ENCODE data around the gene TMOD2. TPM values are rescaled to one million over a fixed set of nuclear protein-coding genes. Genes with fewer than 3 reads are reported as not detected.

The TMOD2 gene
- total RNA-seq, 1 donor = 9.8 TPM

GRCh38 chr15:51718219-51718618 lies 33.2 kb upstream of the TMOD2 start:
- peaks cover 4% of the 10 kb centered on the region for H3K4me1 ChIP-seq (ENCODE audit: insufficient read depth, low read length)
- no peaks in the 10 kb centered on the region for H3K79me2 ChIP-seq (ENCODE audit: insufficient read depth, low read length)
- no peak overlapping the region for H3K4me2 ChIP-seq (ENCODE audit: insufficient read depth, low read length)
- no peak for DNase-seq (ENCODE audit: insufficient read length, low spot score, missing footprints)
- no peaks in the 10 kb centered on the region for H3K27me3 ChIP-seq (ENCODE audit: insufficient read depth, low read length)
- no peak overlapping the region for H3K27ac ChIP-seq (ENCODE audit: low read depth, low read length)
- H3K36me3 ChIP-seq (ENCODE audit: insufficient read depth, low read length) = no peaks in the 10 kb centered on the region
- no peaks in the 10 kb centered on the region for H4K20me1 ChIP-seq (ENCODE audit: insufficient read depth, low read length)
- H3K4me3 ChIP-seq (ENCODE audit: insufficient read depth, low read length) = no peak overlapping the region
- H3K9me3 ChIP-seq (ENCODE audit: low read depth, low read length) = no peaks in the 10 kb centered on the region
- no peak overlapping the region for H2AFZ ChIP-seq (ENCODE audit: low read length)
- no peak for TF ChIP-seq CTCF (IDR thresholded peaks at IDR 0.05; ENCODE audit: extremely low read depth, low read depth, low read length)

- no peak overlapping the region for H2AFZ ChIP-seq (ENCODE audit: low read length)
- H3K79me2 ChIP-seq (ENCODE audit: insufficient read depth, low read length) = no peaks in the 10 kb centered on the region
- H3K36me3 ChIP-seq (ENCODE audit: insufficient read depth, low read length) = no peaks in the 10 kb centered on the region
- no peak overlapping the region for H3K4me3 ChIP-seq (ENCODE audit: insufficient read depth, low read length)
- H4K20me1 ChIP-seq (ENCODE audit: insufficient read depth, low read length) = no peaks in the 10 kb centered on the region
- no peak for DNase-seq (ENCODE audit: insufficient read length, low spot score, missing footprints)
- no peaks in the 10 kb centered on the region for H3K27me3 ChIP-seq (ENCODE audit: insufficient read depth, low read length)
- H3K4me1 ChIP-seq (ENCODE audit: insufficient read depth, low read length) = peaks cover 4% of the 10 kb centered on the region
- H3K4me2 ChIP-seq (ENCODE audit: insufficient read depth, low read length) = no peak overlapping the region
- no peaks in the 10 kb centered on the region for H3K9me3 ChIP-seq (ENCODE audit: low read depth, low read length)
- TF ChIP-seq CTCF (IDR thresholded peaks at IDR 0.05; ENCODE audit: extremely low read depth, low read depth, low read length) = no peak
- H3K27ac ChIP-seq (ENCODE audit: low read depth, low read length) = no peak overlapping the region
Observed at GRCh38 chr15:51718746-51719145, 32.7 kb upstream of the TMOD2 start.

- no peak overlapping the region for H2AFZ ChIP-seq (ENCODE audit: low read length)
- H3K9me3 ChIP-seq (ENCODE audit: low read depth, low read length) = no peaks in the 10 kb centered on the region
- no peaks in the 10 kb centered on the region for H4K20me1 ChIP-seq (ENCODE audit: insufficient read depth, low read length)
- DNase-seq (ENCODE audit: insufficient read length, low spot score, missing footprints) = no peak
- no peaks in the 10 kb centered on the region for H3K79me2 ChIP-seq (ENCODE audit: insufficient read depth, low read length)
- H3K4me3 ChIP-seq (ENCODE audit: insufficient read depth, low read length) = no peak overlapping the region
- H3K4me2 ChIP-seq (ENCODE audit: insufficient read depth, low read length) = no peak overlapping the region
- H3K36me3 ChIP-seq (ENCODE audit: insufficient read depth, low read length) = no peaks in the 10 kb centered on the region
- no peak for TF ChIP-seq CTCF (IDR thresholded peaks at IDR 0.05; ENCODE audit: extremely low read depth, low read depth, low read length)
- peaks cover 4% of the 10 kb centered on the region for H3K4me1 ChIP-seq (ENCODE audit: insufficient read depth, low read length)
- no peak overlapping the region for H3K27ac ChIP-seq (ENCODE audit: low read depth, low read length)
- H3K27me3 ChIP-seq (ENCODE audit: insufficient read depth, low read length) = no peaks in the 10 kb centered on the region
Observed at GRCh38 chr15:51720201-51720995, 31.0 kb upstream of the TMOD2 start.

GRCh38 chr15:51721199-51721960 lies 30.0 kb upstream of the TMOD2 start:
- Histone ChIP-seq H4K20me1 (ENCODE audit: insufficient read depth, low read length) (no peaks in the 10 kb centered on the region), H3K79me2 (ENCODE audit: insufficient read depth, low read length) (no peaks in the 10 kb centered on the region), H3K27ac (ENCODE audit: low read depth, low read length) (no peak overlapping the region), H2AFZ (ENCODE audit: low read length) (no peak overlapping the region), H3K9me3 (ENCODE audit: low read depth, low read length) (no peaks in the 10 kb centered on the region), H3K4me3 (ENCODE audit: insufficient read depth, low read length) (no peak overlapping the region), H3K4me2 (ENCODE audit: insufficient read depth, low read length) (no peak overlapping the region), H3K36me3 (ENCODE audit: insufficient read depth, low read length) (no peaks in the 10 kb centered on the region), H3K27me3 (ENCODE audit: insufficient read depth, low read length) (no peaks in the 10 kb centered on the region), H3K4me1 (ENCODE audit: insufficient read depth, low read length) (peaks cover 9% of the 10 kb centered on the region)
- no peak for TF ChIP-seq CTCF (IDR thresholded peaks at IDR 0.05; ENCODE audit: extremely low read depth, low read depth, low read length)
- no peak for DNase-seq (ENCODE audit: insufficient read length, low spot score, missing footprints)

Data from osteoblast (primary cell).